ENCODE measurements around the gene TMEM106B.

- TF ChIP-seq GABPA (IDR thresholded peaks at IDR 0.05; ENCODE audit: low read depth), result no peak
- TF ChIP-seq CTCF (IDR thresholded peaks at IDR 0.05; ENCODE audit: insufficient read depth, low read length), result no peak
- TF ChIP-seq SPI1 (IDR thresholded peaks at IDR 0.05; ENCODE audit: borderline replicate concordance, low read depth), result no peak
- TF ChIP-seq, protein P1, sequence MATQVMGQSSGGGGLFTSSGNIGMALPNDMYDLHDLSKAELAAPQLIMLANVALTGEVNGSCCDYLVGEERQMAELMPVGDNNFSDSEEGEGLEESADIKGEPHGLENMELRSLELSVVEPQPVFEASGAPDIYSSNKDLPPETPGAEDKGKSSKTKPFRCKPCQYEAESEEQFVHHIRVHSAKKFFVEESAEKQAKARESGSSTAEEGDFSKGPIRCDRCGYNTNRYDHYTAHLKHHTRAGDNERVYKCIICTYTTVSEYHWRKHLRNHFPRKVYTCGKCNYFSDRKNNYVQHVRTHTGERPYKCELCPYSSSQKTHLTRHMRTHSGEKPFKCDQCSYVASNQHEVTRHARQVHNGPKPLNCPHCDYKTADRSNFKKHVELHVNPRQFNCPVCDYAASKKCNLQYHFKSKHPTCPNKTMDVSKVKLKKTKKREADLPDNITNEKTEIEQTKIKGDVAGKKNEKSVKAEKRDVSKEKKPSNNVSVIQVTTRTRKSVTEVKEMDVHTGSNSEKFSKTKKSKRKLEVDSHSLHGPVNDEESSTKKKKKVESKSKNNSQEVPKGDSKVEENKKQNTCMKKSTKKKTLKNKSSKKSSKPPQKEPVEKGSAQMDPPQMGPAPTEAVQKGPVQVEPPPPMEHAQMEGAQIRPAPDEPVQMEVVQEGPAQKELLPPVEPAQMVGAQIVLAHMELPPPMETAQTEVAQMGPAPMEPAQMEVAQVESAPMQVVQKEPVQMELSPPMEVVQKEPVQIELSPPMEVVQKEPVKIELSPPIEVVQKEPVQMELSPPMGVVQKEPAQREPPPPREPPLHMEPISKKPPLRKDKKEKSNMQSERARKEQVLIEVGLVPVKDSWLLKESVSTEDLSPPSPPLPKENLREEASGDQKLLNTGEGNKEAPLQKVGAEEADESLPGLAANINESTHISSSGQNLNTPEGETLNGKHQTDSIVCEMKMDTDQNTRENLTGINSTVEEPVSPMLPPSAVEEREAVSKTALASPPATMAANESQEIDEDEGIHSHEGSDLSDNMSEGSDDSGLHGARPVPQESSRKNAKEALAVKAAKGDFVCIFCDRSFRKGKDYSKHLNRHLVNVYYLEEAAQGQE (IDR thresholded peaks at IDR 0.05; ENCODE audit: insufficient replicate concordance, low read depth), result no peak
Measured at GRCh38 chr7:12209221-12209620, 1.9 kb upstream of the TMEM106B start.
